Measurements from ENCODE around the gene IGSF23. TPM values are rescaled to one million over a fixed set of nuclear protein-coding genes. Genes with fewer than 3 reads are reported as not detected.

Gene IGSF23
- total and polyA plus RNA-seq, 2 of the 13 experiments (the other 11 are each of a cell fraction or from before 2014, with no cell fraction given), result 2.3 to 8.8 TPM

- TF ChIP-seq, protein P1, sequence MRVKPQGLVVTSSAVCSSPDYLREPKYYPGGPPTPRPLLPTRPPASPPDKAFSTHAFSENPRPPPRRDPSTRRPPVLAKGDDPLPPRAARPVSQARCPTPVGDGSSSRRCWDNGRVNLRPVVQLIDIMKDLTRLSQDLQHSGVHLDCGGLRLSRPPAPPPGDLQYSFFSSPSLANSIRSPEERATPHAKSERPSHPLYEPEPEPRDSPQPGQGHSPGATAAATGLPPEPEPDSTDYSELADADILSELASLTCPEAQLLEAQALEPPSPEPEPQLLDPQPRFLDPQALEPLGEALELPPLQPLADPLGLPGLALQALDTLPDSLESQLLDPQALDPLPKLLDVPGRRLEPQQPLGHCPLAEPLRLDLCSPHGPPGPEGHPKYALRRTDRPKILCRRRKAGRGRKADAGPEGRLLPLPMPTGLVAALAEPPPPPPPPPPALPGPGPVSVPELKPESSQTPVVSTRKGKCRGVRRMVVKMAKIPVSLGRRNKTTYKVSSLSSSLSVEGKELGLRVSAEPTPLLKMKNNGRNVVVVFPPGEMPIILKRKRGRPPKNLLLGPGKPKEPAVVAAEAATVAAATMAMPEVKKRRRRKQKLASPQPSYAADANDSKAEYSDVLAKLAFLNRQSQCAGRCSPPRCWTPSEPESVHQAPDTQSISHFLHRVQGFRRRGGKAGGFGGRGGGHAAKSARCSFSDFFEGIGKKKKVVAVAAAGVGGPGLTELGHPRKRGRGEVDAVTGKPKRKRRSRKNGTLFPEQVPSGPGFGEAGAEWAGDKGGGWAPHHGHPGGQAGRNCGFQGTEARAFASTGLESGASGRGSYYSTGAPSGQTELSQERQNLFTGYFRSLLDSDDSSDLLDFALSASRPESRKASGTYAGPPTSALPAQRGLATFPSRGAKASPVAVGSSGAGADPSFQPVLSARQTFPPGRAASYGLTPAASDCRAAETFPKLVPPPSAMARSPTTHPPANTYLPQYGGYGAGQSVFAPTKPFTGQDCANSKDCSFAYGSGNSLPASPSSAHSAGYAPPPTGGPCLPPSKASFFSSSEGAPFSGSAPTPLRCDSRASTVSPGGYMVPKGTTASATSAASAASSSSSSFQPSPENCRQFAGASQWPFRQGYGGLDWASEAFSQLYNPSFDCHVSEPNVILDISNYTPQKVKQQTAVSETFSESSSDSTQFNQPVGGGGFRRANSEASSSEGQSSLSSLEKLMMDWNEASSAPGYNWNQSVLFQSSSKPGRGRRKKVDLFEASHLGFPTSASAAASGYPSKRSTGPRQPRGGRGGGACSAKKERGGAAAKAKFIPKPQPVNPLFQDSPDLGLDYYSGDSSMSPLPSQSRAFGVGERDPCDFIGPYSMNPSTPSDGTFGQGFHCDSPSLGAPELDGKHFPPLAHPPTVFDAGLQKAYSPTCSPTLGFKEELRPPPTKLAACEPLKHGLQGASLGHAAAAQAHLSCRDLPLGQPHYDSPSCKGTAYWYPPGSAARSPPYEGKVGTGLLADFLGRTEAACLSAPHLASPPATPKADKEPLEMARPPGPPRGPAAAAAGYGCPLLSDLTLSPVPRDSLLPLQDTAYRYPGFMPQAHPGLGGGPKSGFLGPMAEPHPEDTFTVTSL (CRISPR knock-in tag; IDR thresholded peaks at IDR 0.05; ENCODE audit: borderline replicate concordance), result 0 out of 2 replicates have a peak, but pooled peaks have one; percentile 28
- TF ChIP-seq GABPB1 (CRISPR knock-in tag; IDR thresholded peaks at IDR 0.05) (no peak), NFAT5 (CRISPR knock-in tag; IDR thresholded peaks at IDR 0.05) (no peak)
- TF ChIP-seq, protein P2, sequence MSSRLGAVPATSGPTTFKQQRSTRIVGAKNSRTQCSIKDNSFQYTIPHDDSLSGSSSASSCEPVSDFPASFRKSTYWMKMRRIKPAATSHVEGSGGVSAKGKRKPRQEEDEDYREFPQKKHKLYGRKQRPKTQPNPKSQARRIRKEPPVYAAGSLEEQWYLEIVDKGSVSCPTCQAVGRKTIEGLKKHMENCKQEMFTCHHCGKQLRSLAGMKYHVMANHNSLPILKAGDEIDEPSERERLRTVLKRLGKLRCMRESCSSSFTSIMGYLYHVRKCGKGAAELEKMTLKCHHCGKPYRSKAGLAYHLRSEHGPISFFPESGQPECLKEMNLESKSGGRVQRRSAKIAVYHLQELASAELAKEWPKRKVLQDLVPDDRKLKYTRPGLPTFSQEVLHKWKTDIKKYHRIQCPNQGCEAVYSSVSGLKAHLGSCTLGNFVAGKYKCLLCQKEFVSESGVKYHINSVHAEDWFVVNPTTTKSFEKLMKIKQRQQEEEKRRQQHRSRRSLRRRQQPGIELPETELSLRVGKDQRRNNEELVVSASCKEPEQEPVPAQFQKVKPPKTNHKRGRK (CRISPR knock-in tag; IDR thresholded peaks at IDR 0.05), result peak; percentile 94
Observed at GRCh38 chr19:44597131-44597491, 16.3 kb upstream of the IGSF23 start (continued).
